Mesodermal cell (in vitro differentiated cells): ENCODE measurements around the gene THBS1.

ENCODE experiments used
- H3K27ac ChIP-seq: 2 replicates; pipeline ENCODE4 v1.7.0; 2013; ENCODE audit warnings: mild to moderate bottlenecking, low read depth, low read length, moderate library complexity; ENCODE audit not compliant: severe bottlenecking
- H3K36me3 ChIP-seq: 2 replicates; pipeline ENCODE4 v1.7.1; 2013; ENCODE audit warnings: mild to moderate bottlenecking, low read length, moderate library complexity; ENCODE audit not compliant: control insufficient read depth, insufficient read depth
- H3K4me1 ChIP-seq: one replicate; pipeline ENCODE4 v1.7.1; 2013; ENCODE audit warnings: mild to moderate bottlenecking, low read length; ENCODE audit not compliant: insufficient read depth, control insufficient read depth, poor library complexity, severe bottlenecking
- H3K4me3 ChIP-seq: 2 replicates; pipeline ENCODE4 v1.7.0; 2013; ENCODE audit warnings: low read length, control low read depth, mild to moderate bottlenecking; ENCODE audit not compliant: insufficient read depth, poor library complexity, severe bottlenecking; ENCODE audit errors: extremely low read depth
- H3K9me3 ChIP-seq: 2 replicates; pipeline ENCODE4 v1.7.1; 2013; ENCODE audit warnings: mild to moderate bottlenecking, low read length, moderate library complexity; ENCODE audit not compliant: control insufficient read depth
- WGBS, 2 experiments: methylation state at CpG; one replicate each; pipeline ENCODE4 v1.1.5; 2013; ENCODE audit warnings: missing lambda C conversion rate in 2 of 2; ENCODE audit not compliant: insufficient coverage in 2 of 2; 5-methylcytosine and 5-hydroxymethylcytosine counted together

Gene THBS1

GRCh38 chr15:39609166-39609916 is 28.5 kb downstream of the THBS1 start:
- H3K4me1 ChIP-seq = no peaks in the 10 kb centered on the region
- peaks cover 12% of the 10 kb centered on the region for H3K9me3 ChIP-seq
- H3K36me3 ChIP-seq = no peaks in the 10 kb centered on the region
- H3K4me3 ChIP-seq = no peak overlapping the region
- H3K27ac ChIP-seq = no peak overlapping the region
- 83 to 88% methylated on average over 3 to 4 of the region's 4 CpGs for WGBS, 2 experiments

GRCh38 chr15:39610665-39611064 is 29.8 kb downstream of the THBS1 start:
- Histone ChIP-seq H3K27ac (no peak overlapping the region), H3K4me3 (no peak overlapping the region), H3K36me3 (no peaks in the 10 kb centered on the region), H3K9me3 (peaks cover 16% of the 10 kb centered on the region), H3K4me1 (no peaks in the 10 kb centered on the region)

GRCh38 chr15:39613271-39613670 is 32.4 kb downstream of the THBS1 start:
- Histone ChIP-seq H3K27ac (no peak overlapping the region), H3K36me3 (no peaks in the 10 kb centered on the region), H3K4me1 (no peaks in the 10 kb centered on the region), H3K9me3 (peaks cover 16% of the 10 kb centered on the region), H3K4me3 (no peak overlapping the region)

- H3K36me3 ChIP-seq = no peaks in the 10 kb centered on the region
- no peak overlapping the region for H3K4me3 ChIP-seq
- no CpG with 5 or more reads among the region's 2 CpGs for WGBS, 2 experiments
- no peak overlapping the region for H3K27ac ChIP-seq
- H3K9me3 ChIP-seq = peaks cover 16% of the 10 kb centered on the region
- H3K4me1 ChIP-seq = no peaks in the 10 kb centered on the region
These were observed 33.0 kb downstream of the THBS1 start for GRCh38 chr15:39613861-39614260.

GRCh38 chr15:39616731-39617455 is 36.0 kb downstream of the THBS1 start:
- no peak overlapping the region for H3K4me3 ChIP-seq
- no peak overlapping the region for H3K27ac ChIP-seq
- H3K36me3 ChIP-seq = no peaks in the 10 kb centered on the region
- peaks cover 4% of the 10 kb centered on the region for H3K9me3 ChIP-seq
- 81 to 94% methylated on average over 2 of the region's 6 CpGs for WGBS, 2 experiments
- no peaks in the 10 kb centered on the region for H3K4me1 ChIP-seq

- Histone ChIP-seq H3K4me1 (no peaks in the 10 kb centered on the region), H3K9me3 (peaks cover 4% of the 10 kb centered on the region), H3K36me3 (no peaks in the 10 kb centered on the region), H3K27ac (no peak overlapping the region), H3K4me3 (no peak overlapping the region)
- 80 to 100% methylated on average over 1 of the region's 3 CpGs for WGBS, 2 experiments
These were observed 37.4 kb downstream of the THBS1 start for GRCh38 chr15:39618063-39618823.

GRCh38 chr15:39621210-39621609 is 40.3 kb downstream of the THBS1 start:
- WGBS, 2 experiments = 80 to 100% methylated on average over 1 of the region's 1 CpG
- Histone ChIP-seq H3K36me3 (no peaks in the 10 kb centered on the region), H3K4me3 (no peak overlapping the region), H3K9me3 (peaks cover 1% of the 10 kb centered on the region), H3K4me1 (peaks cover 10% of the 10 kb centered on the region), H3K27ac (no peak overlapping the region)

GRCh38 chr15:39621976-39622375 is 41.1 kb downstream of the THBS1 start:
- no peaks in the 10 kb centered on the region for H3K36me3 ChIP-seq
- 100% methylated on average over 1 of the region's 1 CpG for WGBS, 2 experiments
- no peak overlapping the region for H3K27ac ChIP-seq
- no peak overlapping the region for H3K4me3 ChIP-seq
- H3K9me3 ChIP-seq = peaks cover 8% of the 10 kb centered on the region
- peaks cover 10% of the 10 kb centered on the region for H3K4me1 ChIP-seq

GRCh38 chr15:39622660-39623516 is 42.0 kb downstream of the THBS1 start:
- H3K4me1 ChIP-seq = peaks cover 10% of the 10 kb centered on the region
- H3K9me3 ChIP-seq = peaks cover 8% of the 10 kb centered on the region
- WGBS, 2 experiments = 85 to 91% methylated on average over 3 of the region's 6 CpGs
- no peak overlapping the region for H3K4me3 ChIP-seq
- no peak overlapping the region for H3K27ac ChIP-seq
- H3K36me3 ChIP-seq = no peaks in the 10 kb centered on the region

- Histone ChIP-seq H3K27ac (no peak overlapping the region), H3K9me3 (peaks cover 8% of the 10 kb centered on the region), H3K4me3 (no peak overlapping the region), H3K36me3 (no peaks in the 10 kb centered on the region), H3K4me1 (peaks cover 17% of the 10 kb centered on the region)
- WGBS, 2 experiments = 75 to 100% methylated on average over 1 to 2 of the region's 4 CpGs
These were observed 42.7 kb downstream of the THBS1 start for GRCh38 chr15:39623529-39623931.
